ENCODE data around the gene NCDN. TPM values are rescaled to one million over a fixed set of nuclear protein-coding genes. Genes with fewer than 3 reads are reported as not detected.

The NCDN gene
- total RNA-seq, 1 donor from 2014 or later, result 24.5 TPM

DNA sequence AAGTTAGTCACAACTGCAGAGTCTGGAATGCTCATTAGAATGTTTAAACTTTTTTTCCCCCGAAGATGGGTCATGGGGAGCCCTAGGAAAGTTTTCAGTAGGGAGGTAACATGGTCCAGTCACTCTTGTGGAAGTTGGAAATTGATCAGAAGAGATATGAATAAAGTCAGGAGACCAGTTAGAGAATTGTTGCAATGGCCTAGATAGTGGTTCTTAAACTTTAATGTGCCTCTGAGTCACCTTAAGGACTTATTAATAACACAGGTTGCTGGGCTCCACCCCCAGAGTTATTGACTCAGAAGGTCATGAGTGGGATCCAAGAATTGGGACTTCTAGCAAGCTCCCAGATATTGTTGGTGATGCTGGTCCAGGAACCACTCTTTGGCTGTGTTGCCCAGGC lies 12.3 kb downstream of the NCDN start:
- TF ChIP-seq, protein P1, sequence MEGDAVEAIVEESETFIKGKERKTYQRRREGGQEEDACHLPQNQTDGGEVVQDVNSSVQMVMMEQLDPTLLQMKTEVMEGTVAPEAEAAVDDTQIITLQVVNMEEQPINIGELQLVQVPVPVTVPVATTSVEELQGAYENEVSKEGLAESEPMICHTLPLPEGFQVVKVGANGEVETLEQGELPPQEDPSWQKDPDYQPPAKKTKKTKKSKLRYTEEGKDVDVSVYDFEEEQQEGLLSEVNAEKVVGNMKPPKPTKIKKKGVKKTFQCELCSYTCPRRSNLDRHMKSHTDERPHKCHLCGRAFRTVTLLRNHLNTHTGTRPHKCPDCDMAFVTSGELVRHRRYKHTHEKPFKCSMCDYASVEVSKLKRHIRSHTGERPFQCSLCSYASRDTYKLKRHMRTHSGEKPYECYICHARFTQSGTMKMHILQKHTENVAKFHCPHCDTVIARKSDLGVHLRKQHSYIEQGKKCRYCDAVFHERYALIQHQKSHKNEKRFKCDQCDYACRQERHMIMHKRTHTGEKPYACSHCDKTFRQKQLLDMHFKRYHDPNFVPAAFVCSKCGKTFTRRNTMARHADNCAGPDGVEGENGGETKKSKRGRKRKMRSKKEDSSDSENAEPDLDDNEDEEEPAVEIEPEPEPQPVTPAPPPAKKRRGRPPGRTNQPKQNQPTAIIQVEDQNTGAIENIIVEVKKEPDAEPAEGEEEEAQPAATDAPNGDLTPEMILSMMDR (IDR thresholded peaks at IDR 0.05; ENCODE audit: insufficient read depth, low read length, poor library complexity, severe bottlenecking), result no peak
- H3K36me3 ChIP-seq (ENCODE audit: control insufficient read depth, insufficient read depth, low read length), result no peaks in the 10 kb centered on the region
- peaks cover 38% of the 10 kb centered on the region for H3K27me3 ChIP-seq (ENCODE audit: control insufficient read depth, insufficient read depth, low read length)
- no peak overlapping the region for H3K4me3 ChIP-seq (ENCODE audit: low read depth, low read length)
- DNase-seq (ENCODE audit: low read depth), result no peak

DNA sequence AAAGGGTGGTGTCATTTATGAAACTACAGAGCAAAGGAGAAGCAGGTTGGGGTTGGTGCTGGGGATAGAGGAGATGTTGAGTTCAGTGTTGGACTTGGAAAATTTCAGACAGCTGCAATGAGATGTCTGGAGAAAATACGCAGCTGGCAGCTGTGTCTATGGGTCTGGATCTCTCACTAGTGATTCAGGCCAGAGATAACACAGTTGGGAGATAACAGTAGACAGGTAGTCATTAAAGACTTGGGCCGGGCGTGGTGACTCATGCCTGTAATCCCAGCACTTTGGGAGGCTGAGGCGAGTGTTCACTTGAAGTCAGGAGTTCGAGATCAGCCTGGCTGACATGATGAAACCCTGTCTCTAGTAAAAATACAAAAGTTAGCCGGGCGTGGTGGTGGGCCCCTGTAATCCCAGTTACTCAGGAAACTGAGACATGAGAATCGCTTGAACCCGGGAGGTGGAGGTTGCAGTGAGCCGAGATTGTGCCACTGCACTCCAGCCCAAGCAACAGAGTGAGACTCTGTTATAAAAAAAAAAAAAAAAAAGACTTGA lies 13.1 kb downstream of the NCDN start:
- TF ChIP-seq, protein P1 (IDR thresholded peaks at IDR 0.05; ENCODE audit: insufficient read depth, low read length, poor library complexity, severe bottlenecking), result no peak
- no peak overlapping the region for H3K4me3 ChIP-seq (ENCODE audit: low read depth, low read length)
- DNase-seq (ENCODE audit: low read depth), result no peak
- peaks cover 40% of the 10 kb centered on the region for H3K27me3 ChIP-seq (ENCODE audit: control insufficient read depth, insufficient read depth, low read length)
- H3K36me3 ChIP-seq (ENCODE audit: control insufficient read depth, insufficient read depth, low read length), result no peaks in the 10 kb centered on the region

DNA sequence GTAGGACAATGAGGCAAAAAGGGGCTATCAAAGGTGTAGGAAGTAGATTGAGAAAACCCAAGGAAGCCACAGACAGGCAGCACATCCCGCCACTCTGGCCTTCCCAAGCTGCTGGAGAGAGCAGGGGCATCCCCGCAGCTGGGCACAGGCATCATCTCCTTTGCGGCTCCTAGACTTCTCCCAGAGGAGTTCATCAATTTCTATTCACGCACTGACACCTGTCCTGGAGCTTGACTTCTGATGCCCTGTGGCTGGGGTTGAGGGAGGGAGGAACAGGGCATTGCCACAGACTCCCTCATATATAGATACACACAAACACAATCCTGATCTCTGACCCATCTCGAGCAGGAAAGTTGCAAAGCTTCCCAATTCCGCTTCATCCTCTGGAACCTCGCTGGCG lies 13.7 kb downstream of the NCDN start:
- no peak for DNase-seq (ENCODE audit: low read depth)
- peaks cover 46% of the 10 kb centered on the region for H3K27me3 ChIP-seq (ENCODE audit: control insufficient read depth, insufficient read depth, low read length)
- TF ChIP-seq, protein P1 (IDR thresholded peaks at IDR 0.05; ENCODE audit: insufficient read depth, low read length, poor library complexity, severe bottlenecking), result no peak
- H3K36me3 ChIP-seq (ENCODE audit: control insufficient read depth, insufficient read depth, low read length), result no peaks in the 10 kb centered on the region
- no peak overlapping the region for H3K4me3 ChIP-seq (ENCODE audit: low read depth, low read length)

DNA sequence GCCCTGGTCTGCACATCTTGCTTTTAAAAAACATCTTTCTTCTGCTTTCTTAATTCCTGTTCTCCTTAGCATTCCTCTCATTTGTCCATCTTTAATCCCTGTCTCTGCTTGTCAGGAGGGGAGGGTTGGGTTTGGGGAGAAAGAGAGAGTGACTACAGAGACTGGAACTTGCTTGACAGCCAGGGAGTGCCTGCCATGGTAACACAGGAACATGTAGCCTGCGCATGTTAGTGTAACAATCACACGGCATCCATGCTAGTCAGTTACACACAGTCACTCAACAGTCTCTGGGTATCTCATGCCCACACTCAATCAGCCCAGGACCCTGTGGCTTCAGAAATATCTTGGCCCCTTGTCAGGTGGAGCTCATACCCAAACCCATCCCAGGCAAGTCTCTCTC lies 14.7 kb downstream of the NCDN start:
- H3K4me3 ChIP-seq (ENCODE audit: low read depth, low read length), result no peak overlapping the region
- peaks cover 55% of the 10 kb centered on the region for H3K27me3 ChIP-seq (ENCODE audit: control insufficient read depth, insufficient read depth, low read length)

DNA sequence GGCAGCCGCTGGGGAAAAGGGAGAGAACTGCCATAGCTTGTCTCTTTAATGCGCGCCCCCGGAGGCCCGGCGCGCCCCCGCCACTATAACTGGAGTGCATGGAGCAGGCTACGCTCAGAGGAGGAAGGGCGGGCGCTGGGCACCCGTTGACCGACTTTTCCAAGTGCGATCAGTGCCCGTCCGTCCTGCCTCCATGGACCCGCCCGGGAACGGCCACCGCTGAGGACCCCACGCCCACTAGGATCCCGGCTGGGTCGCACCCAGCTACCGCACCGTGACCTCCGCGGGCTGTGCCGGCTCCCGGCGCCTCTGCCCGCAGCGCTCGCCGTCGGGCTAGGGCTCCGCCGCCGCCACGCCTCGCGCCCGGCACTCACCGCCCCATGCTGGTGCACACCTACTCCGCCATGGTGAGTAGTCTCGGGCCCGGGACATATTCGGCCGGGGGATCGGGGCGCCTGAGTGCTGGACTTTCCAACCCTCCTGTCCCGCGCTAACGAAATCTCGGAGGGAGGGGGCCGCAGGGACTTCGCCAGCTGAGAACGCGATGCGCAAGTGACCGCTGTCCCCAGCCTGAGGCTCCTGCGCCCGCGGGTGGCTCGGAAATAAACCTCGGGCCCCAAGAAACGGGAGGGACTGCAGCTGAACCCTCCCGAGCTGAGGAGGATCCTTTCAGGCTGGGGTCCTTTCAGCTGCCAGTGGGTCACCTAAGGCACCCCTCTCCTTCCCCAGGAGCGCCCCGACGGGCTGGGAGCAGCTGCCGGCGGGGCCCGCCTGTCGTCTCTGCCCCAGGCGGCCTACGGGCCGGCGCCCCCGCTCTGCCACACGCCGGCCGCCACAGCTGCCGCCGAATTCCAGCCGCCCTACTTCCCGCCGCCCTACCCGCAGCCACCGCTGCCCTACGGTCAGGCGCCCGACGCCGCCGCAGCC lies 15.9 kb downstream of the NCDN start, which contains the start of gene TFAP2E:
TFAP2E (plus strand) TSS at position 117 of the 927 bp plus-strand sequence; CDS start at position 381, 264 bp downstream.
- peaks cover 60% of the 10 kb centered on the region for H3K27me3 ChIP-seq (ENCODE audit: control insufficient read depth, insufficient read depth, low read length)
- H3K4me3 ChIP-seq (ENCODE audit: low read depth, low read length), result peak within 1 kb of the TSS; percentile 49
- no peaks in the 10 kb centered on the region for H3K36me3 ChIP-seq (ENCODE audit: control insufficient read depth, insufficient read depth, low read length)
- DNase-seq (ENCODE audit: low read depth), result no peak
- TF ChIP-seq, protein P1 (IDR thresholded peaks at IDR 0.05; ENCODE audit: insufficient read depth, low read length, poor library complexity, severe bottlenecking), result no peak

More for the DNA sequence above, 14.7 kb downstream of the NCDN start:
- H3K36me3 ChIP-seq (ENCODE audit: control insufficient read depth, insufficient read depth, low read length), result no peaks in the 10 kb centered on the region
- DNase-seq (ENCODE audit: low read depth), result no peak
- TF ChIP-seq, protein P1 (IDR thresholded peaks at IDR 0.05; ENCODE audit: insufficient read depth, low read length, poor library complexity, severe bottlenecking), result no peak
